ENCODE results near the gene TAF3. TPM values are rescaled to one million over a fixed set of nuclear protein-coding genes. Genes with fewer than 3 reads are reported as not detected.

The TAF3 gene
- total RNA-seq, 1 donor from 2014 or later = 11.8 TPM

DNA sequence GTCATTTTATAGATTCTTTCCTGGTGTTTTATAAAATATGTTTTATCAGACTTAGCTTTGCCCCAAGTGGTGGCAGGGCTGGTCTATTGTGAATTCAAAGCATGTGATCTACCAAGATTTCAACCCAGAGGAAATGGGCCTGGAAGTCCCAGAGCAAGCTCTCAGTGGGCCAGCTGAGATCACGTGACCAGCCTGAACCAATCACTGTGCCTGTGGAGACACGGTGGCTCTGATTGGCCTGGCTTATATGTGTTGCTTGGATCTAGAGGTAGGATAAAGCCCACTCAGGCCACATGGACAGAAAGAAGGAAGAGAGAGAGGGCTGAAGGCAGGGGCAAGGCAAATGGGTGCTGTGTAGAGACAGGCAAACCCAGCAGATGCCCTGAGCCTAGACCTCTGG lies 170.7 kb downstream of the TAF3 start:
- peaks cover 1% of the 10 kb centered on the region for H3K36me3 Mint-ChIP-seq (ENCODE audit: low read depth)
- H3K27me3 Mint-ChIP-seq (ENCODE audit: low read depth) = no peaks in the 10 kb centered on the region
- no peaks in the 10 kb centered on the region for H3K9me3 Mint-ChIP-seq
- H3K27ac Mint-ChIP-seq (ENCODE audit: unreplicated experiment) = no peak overlapping the region
- no peak for DNase-seq (ENCODE audit: low read depth, low spot score)
- no peaks in the 10 kb centered on the region for H3K4me1 Mint-ChIP-seq
- no peak overlapping the region for H3K4me3 Mint-ChIP-seq
- TF ChIP-seq, protein P1, sequence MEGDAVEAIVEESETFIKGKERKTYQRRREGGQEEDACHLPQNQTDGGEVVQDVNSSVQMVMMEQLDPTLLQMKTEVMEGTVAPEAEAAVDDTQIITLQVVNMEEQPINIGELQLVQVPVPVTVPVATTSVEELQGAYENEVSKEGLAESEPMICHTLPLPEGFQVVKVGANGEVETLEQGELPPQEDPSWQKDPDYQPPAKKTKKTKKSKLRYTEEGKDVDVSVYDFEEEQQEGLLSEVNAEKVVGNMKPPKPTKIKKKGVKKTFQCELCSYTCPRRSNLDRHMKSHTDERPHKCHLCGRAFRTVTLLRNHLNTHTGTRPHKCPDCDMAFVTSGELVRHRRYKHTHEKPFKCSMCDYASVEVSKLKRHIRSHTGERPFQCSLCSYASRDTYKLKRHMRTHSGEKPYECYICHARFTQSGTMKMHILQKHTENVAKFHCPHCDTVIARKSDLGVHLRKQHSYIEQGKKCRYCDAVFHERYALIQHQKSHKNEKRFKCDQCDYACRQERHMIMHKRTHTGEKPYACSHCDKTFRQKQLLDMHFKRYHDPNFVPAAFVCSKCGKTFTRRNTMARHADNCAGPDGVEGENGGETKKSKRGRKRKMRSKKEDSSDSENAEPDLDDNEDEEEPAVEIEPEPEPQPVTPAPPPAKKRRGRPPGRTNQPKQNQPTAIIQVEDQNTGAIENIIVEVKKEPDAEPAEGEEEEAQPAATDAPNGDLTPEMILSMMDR (conservative IDR thresholded peaks at IDR 0.05) = no peak

- Mint-ChIP-seq H3K27ac (ENCODE audit: unreplicated experiment) (no peak overlapping the region), H3K4me1 (no peaks in the 10 kb centered on the region), H3K9me3 (peaks cover 2% of the 10 kb centered on the region), H3K4me3 (no peak overlapping the region), H3K27me3 (ENCODE audit: low read depth) (no peaks in the 10 kb centered on the region), H3K36me3 (ENCODE audit: low read depth) (peaks cover 12% of the 10 kb centered on the region)
- DNase-seq (ENCODE audit: low read depth, low spot score) = no peak
- TF ChIP-seq, protein P1 (conservative IDR thresholded peaks at IDR 0.05) = no peak
These were observed 180.5 kb downstream of the TAF3 start for GRCh38 chr10:7998831-7999230.

DNA sequence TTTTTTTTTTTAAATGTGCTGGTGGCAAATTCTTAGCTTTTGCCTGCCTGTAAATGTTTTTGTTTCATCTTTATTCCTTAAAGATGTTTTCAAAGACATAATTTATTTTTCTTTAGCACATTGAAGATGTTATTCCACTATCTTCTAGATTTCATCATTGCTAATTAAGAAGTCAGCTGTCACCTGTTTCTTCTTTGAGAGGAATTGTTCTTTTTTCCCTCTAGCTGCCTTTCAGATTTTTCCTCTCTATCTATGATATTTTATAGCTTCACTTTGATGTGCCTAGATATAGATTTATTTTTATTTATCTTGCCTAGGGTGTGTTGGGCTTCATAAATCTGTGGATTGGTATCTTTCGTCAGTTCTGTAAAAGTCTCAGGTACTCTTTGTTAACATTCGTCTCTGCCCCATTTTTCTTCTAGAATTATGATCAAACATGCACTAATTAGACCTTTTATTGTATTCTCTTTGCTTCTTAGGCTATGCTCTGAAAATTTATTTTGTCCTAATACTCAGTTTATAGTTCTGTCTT lies 186.2 kb downstream of the TAF3 start:
- peaks cover 7% of the 10 kb centered on the region for H3K9me3 Mint-ChIP-seq
- no peak for DNase-seq (ENCODE audit: low read depth, low spot score)
- no peaks in the 10 kb centered on the region for H3K27me3 Mint-ChIP-seq (ENCODE audit: low read depth)
- no peak overlapping the region for H3K27ac Mint-ChIP-seq (ENCODE audit: unreplicated experiment)
- TF ChIP-seq, protein P1 (conservative IDR thresholded peaks at IDR 0.05) = no peak
- peaks cover 23% of the 10 kb centered on the region for H3K36me3 Mint-ChIP-seq (ENCODE audit: low read depth)
- no peak overlapping the region for H3K4me3 Mint-ChIP-seq
- H3K4me1 Mint-ChIP-seq = no peaks in the 10 kb centered on the region

DNA sequence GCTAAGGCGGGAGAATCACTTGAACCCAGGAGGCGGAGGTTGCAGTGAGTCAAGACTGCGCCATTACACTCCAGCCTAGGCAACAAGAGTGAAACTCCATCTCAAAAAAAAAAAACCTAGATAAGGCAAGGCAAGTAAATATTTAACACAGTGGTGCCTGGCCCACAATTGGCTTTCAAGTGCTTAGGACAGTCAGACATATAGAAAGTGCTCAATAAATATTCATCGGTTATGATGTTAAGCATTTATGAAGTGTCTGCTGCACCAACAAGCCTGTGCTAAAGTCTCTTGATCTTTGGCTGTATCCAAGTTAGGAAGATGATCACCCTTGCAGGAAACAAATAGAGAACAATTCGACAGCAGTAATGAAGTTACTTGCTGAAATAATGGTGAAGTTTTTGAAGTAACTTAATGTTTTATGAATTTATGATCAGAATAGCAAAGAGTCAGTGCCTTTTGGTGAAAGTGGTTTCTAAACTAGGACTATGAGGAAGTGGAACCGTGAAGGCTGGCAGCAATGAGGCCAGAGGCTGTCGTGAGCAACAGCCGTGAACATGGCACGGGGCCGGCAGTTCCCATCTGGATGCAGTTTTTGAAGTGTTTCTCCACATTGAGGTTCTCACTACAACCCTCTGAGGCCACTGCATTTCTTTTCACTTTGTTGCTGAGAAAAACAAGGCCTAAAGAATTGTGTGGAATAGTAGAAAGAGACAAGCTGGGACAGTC lies 188.1 kb downstream of the TAF3 start:
- Mint-ChIP-seq H3K9me3 (peaks cover 7% of the 10 kb centered on the region), H3K4me3 (no peak overlapping the region), H3K27ac (ENCODE audit: unreplicated experiment) (no peak overlapping the region), H3K4me1 (no peaks in the 10 kb centered on the region), H3K36me3 (ENCODE audit: low read depth) (peaks cover 23% of the 10 kb centered on the region), H3K27me3 (ENCODE audit: low read depth) (no peaks in the 10 kb centered on the region)
- no peak for DNase-seq (ENCODE audit: low read depth, low spot score)
- TF ChIP-seq, protein P1 (conservative IDR thresholded peaks at IDR 0.05) = no peak

- Mint-ChIP-seq H3K4me1 (no peaks in the 10 kb centered on the region), H3K36me3 (ENCODE audit: low read depth) (peaks cover 20% of the 10 kb centered on the region), H3K4me3 (no peak overlapping the region), H3K9me3 (peaks cover 4% of the 10 kb centered on the region), H3K27me3 (ENCODE audit: low read depth) (no peaks in the 10 kb centered on the region), H3K27ac (ENCODE audit: unreplicated experiment) (no peak overlapping the region)
- TF ChIP-seq, protein P1 (conservative IDR thresholded peaks at IDR 0.05) = no peak
- DNase-seq (ENCODE audit: low read depth, low spot score) = no peak
These were observed 190.7 kb downstream of the TAF3 start for GRCh38 chr10:8009031-8009430.
